ENCODE data around the gene SAE1.

Gene SAE1

DNA sequence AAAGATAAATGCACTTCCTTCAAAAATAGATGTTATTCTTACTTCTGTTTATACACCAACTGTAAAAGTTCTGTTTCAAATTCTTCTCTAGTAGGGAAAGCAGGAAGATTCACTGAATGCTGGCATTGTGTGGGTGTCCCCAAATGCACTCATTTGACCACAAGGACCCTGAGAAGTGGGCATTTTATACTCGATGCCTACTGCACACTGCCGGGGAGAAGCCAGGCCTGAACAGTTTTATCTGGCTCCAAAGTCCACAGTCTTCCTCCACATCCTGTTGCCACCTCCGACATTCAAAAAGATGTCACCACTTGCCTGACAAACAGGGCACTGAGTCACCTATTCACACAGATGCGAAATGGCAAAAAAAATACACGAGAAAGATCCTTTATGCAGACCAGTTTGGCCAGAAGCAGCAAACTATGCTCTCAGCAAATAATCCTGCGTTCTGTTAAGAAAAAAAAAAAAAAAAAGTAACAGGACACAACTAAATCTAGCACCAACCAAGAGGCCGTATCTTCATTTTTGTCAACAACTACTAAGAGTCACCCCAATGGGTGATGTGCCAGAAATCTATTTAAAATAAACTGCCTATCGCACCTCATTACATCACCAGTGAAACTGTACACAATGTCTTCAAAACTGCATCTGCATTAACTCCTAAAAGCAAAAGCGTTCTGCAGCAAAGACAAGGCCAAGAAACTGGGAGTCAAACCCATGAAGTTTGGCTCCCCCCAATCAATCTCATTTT lies 23.3 kb upstream of the SAE1 start:
- DNase-seq = no peak

DNA sequence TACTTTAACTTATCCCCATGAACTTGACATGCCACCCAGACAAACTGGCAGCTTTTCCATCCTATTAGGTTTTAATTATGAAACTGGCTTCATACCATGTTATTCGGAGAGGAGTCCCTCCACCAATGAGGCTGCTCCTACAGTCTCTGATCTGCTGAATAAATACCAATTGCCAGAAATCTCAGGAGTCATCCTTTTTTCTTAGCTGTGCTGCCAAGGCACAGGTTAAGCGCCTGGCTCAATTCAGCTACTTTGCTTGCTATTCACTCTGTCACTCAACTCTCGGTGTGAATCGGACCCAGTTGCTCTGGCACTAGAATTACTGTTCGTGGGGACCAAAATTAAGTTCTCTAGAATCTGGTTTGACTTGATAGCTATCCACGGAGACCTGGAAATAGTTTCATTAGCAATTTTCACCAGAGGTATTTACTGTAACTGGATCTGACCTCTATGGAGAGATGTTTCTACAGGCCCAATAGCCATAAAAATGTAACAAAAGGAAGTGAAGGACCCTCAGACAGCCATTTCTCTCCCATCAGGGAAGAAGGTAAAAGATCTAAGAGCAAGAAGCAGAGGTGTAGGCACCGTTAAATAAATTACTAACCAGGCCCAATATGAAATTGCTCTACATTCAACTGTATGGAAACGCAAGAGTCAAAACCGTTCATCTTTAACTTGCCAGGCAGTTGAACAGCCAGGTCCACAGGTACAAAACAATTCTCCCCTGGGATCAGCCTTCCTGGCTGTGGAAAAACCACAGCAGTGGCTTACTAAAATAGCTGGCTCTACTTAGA lies 22.5 kb upstream of the SAE1 start:
- no peak for DNase-seq

GRCh38 chr19:47109177-47109540 lies 21.5 kb upstream of the SAE1 start:
- DNase-seq = no peak

DNA sequence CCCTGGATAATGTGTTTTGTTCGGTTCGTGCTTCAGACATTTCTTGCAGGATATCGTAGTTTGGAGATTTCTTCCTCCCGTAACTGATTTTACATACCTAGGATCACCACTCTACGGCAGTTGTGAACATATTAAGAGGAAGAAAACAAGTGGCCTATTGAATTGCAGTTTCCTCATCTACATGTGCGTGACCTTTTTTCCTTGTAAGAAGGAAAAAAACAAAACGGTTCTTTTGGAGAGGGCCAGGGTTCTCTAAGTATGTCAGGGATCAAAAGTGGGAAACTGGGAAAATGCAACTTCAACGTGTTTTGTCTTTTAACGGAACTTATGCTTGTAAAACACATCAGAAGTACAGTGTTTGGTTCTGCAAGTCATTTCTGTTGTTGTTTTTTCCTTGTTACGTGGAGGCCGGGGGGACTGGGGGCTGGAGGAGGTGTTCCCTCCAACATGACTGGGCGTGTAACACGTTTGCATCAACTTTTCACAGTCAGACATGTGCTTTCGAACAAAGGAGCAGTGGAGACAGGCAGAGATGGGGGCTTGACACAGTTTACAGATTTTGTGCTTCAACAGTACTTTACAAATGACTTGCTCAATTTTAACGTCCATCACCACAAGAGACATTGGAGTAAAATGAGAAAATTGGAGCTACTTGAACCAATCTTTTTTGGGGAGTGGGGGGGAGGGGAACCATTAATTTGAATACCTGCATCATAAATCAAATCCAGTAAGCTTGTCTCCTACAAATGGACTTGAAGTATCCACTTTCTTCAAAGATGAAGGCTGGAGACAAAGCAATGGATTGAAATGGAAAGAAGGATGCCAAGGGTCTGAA lies 20.9 kb upstream of the SAE1 start:
- no peak for DNase-seq

DNA sequence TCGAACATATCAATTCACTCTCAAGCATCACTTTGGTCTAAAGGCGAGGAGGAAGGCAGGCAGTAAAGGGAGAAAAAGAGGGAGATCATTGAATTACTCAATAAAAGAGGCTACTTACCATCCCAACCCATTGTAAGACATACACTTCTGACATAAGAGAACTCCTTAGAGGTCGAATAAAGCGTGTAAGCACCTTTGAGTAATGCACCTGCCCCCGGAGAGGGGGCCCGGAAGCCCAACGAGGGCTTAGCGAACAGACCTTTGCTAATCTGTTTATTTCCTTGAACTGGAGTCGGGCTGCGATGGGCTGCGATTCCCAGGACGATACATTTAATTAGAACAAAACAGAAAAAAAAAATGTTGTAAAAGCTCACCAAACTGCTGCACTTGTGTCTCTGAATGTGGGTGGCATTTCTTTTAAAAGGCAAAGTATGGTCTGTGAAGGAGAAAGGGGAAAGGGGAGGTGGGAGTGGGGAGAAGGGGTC lies 20.1 kb upstream of the SAE1 start:
- DNase-seq = no peak

- DNase-seq = no peak
Observed at GRCh38 chr19:47111006-47111621, 19.5 kb upstream of the SAE1 start.

- DNase-seq = no peak
Observed at GRCh38 chr19:47111682-47112165, 18.9 kb upstream of the SAE1 start.

GRCh38 chr19:47112166-47112996 lies 18.3 kb upstream of the SAE1 start:
- DNase-seq = peak; percentile 94

- peak; percentile 100 for DNase-seq
Observed at GRCh38 chr19:47112997-47113849, 17.4 kb upstream of the SAE1 start, which contains the start of gene ZC3H4. Gene ZC3H4, minus strand, starts transcription at chr19:47113776. Its CDS starts 1,192 bp downstream, at chr19:47112584.

GRCh38 chr19:47113850-47114651 lies 16.6 kb upstream of the SAE1 start:
- DNase-seq = peak; percentile 64

- DNase-seq = no peak
Observed at GRCh38 chr19:47120470-47121067, 10.1 kb upstream of the SAE1 start.

GRCh38 chr19:47122359-47123335 lies 8.0 kb upstream of the SAE1 start:
- no peak for DNase-seq

DNA sequence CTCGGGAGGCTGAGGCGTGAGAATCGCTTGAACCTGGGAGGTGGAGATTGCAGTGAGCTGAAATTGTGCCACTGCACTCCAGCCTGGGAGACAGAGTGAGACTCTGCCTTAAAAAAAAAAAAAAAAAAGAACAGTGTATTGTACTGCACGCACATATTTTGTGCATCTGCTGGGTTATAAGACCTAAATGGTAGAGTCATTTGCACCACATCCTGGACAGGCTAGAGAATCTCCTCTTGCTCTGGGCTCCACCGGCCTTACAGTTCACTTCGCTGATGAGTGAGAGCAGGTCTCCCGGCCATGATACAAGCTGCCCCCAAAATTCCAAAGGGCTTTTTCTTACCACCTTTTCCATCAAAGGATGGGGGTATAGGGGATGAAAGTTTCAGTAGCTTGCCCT lies 7.2 kb upstream of the SAE1 start:
- no peak for DNase-seq

DNA sequence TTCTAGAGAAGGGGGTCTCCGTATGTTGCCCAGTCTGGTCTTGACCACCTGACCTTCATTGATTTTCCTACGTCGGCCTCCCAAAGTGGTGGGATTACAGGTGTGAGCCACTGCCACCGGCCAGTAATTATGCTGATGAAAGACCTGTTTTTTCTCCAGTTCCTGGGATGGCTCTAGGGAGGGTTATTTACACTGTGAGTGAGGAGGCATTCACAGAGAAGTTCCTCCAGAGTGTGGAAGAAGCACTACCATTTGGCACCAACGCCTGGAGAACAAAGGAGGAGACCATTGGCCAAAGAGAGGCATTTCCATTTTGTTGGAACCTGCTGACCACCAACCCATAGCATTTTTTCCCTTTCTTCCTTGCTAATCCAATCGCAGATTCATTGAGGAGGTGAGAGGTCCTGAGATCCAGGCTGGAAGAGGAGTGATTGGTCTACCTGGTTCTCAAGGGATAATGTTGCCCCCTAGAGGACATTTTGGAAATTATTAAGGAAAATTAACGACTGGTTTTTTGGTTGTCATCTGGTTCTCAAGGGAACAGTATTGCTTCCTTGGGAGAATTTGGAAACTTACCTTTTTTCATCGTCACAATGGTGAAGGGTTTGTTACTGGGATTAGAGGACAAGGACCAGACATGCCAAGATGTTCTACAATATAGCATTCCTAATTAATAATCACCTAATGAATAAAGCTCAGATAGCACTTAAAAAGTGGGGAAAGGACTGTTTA lies 5.5 kb upstream of the SAE1 start:
- peak; percentile 88 for DNase-seq

DNA sequence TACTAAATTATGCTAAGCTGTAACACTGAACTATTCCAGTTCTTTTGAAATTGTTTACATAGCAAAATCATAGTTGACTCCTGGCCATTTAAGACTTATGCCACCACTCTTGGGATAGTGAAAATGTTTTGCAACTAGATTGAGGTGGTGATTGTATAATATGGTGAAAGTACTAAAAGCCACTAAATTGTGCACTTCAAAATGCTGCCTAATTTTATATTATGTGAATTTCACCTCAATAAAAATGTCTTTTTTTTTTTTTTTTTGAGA lies 5.0 kb upstream of the SAE1 start:
- no peak for DNase-seq

DNA sequence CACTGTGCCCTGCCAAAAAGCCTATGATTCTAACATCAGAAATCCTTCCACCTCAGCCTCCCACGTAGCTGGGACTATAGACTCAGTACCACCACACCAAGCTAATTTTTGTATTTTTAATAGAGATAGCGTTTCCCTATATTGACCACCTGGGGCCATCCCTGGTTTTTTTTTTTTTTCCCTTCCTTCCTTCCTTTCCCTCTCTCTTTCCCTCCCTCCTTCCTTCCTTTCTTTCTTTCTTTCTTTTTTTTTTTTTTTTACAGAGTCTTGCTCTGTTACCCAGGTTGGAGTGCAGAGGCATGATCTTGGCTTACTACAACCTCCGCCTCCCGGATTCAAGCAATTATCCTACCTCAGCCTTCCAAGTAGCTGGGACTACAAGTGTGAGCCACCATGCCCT lies 1.1 kb upstream of the SAE1 start:
- DNase-seq = no peak

- no peak for DNase-seq
Observed at GRCh38 chr19:47130120-47130588, 481 bp upstream of the SAE1 start.
